HepG2 (cell line): Measurements from ENCODE around the gene TSPAN5. TPM values are rescaled to one million over a fixed set of nuclear protein-coding genes. Genes with fewer than 3 reads are reported as not detected.

Experiments
- ATAC-seq: fragments of 200-7000 bp; cut with Tn5 transposase; 3 replicates; pipeline ENCODE4 v1.9.1; 2020; ENCODE audit warnings: mild to moderate bottlenecking, moderate library complexity
- BruUV-seq: library from RNA; stranded (reverse); fragments of 400-500 nt; replicated peaks from 2 replicates; lab custom pipeline; 2021; lab: Mats Ljungman, UMichigan
- CTCF ChIA-PET: fragments of 300-600 bp; formaldehyde crosslinking; extraction: SDS; loops from one replicate; lab custom pipeline; 2021; ENCODE audit warnings: low total read pairs, inconsistent platforms, low intra/inter-chr PET ratio; lab: Yijun Ruan, JAX
- POLR2A ChIA-PET: fragments of 350-600 bp; sonication (Branson Sonifier 250); formaldehyde crosslinking; loops from one replicate; lab custom pipeline; 2020; ENCODE audit warnings: antibody characterized with exemption, inconsistent platforms; lab: Yijun Ruan, JAX
- DNase-seq: peaks from one replicate; pipeline ENCODE4 v3.0.0-alpha.2; 2015; ENCODE audit warnings: low spot score
- FAIRE-seq: peaks from 3 replicates; lab custom pipeline; 2011; peaks lifted over from hg19 to GRCh38; lab: Jason Lieb, UNC
- H2AFZ ChIP-seq: one replicate; pipeline ENCODE4 v1.6.1; 2011; ENCODE audit warnings: low read length, inconsistent platforms
- H3K27ac ChIP-seq: fragments of 300-600 bp; 3 replicates; pipeline ENCODE4 v1.8.0; 2011; ENCODE audit warnings: mixed run types, mild to moderate bottlenecking, mixed read lengths, low read length, inconsistent platforms; ENCODE audit not compliant: insufficient read depth; ENCODE audit errors: extremely low read length
- H3K27me3 ChIP-seq, 2 experiments: fragments of 200-600 bp in 1 of 2; 2 replicates in 1 of 2; 3 replicates in 1 of 2; pipeline versions ENCODE4 v1.6.0 to v1.8.0; 2011; ENCODE audit warnings: low read length in 2 of 2, mild to moderate bottlenecking in 2 of 2, moderate library complexity in 2 of 2, inconsistent platforms in 1 of 2; ENCODE audit not compliant: insufficient read depth in 2 of 2, control insufficient read depth in 1 of 2
- H3K36me3 ChIP-seq, 2 experiments: fragments of 200-600 bp in 1 of 2; replicated peaks in 1 of 2; 2 replicates in 1 of 2; 3 replicates in 1 of 2; pipeline versions ENCODE4 v1.5.1 to v1.8.0; 2011; ENCODE audit warnings: low read length in 2 of 2, inconsistent platforms in 1 of 2; ENCODE audit not compliant: insufficient read depth in 2 of 2, control insufficient read depth in 1 of 2
- H3K4me1 ChIP-seq: 2 replicates; pipeline ENCODE4 v1.5.1; 2012; ENCODE audit warnings: low read length, inconsistent platforms; ENCODE audit not compliant: insufficient read depth
- H3K4me2 ChIP-seq: 2 replicates; pipeline ENCODE4 v1.6.0; 2011; ENCODE audit warnings: low read depth, low read length, inconsistent platforms
- H3K4me3 ChIP-seq, 3 experiments: fragments of 200-600 bp in 1 of 3; sonication (generic), shearing (Covaris generic) in 1 of 3; replicated peaks in 1 of 3; 2 replicates each; pipeline ENCODE4 v1.5.1; 2011 to 2016; ENCODE audit warnings: low read length in 3 of 3, inconsistent platforms in 2 of 3, low read depth in 2 of 3, mild to moderate bottlenecking in 2 of 3, control low read depth in 1 of 3, mixed read lengths in 1 of 3; ENCODE audit not compliant: insufficient read depth in 1 of 3
- H3K79me2 ChIP-seq: one replicate; pipeline ENCODE4 v1.6.1; 2011; ENCODE audit warnings: low read length, inconsistent platforms; ENCODE audit not compliant: insufficient read depth
- H3K9ac ChIP-seq: 2 replicates; pipeline ENCODE4 v1.6.0; 2011; ENCODE audit warnings: mild to moderate bottlenecking, low read depth, low read length, inconsistent platforms; ENCODE audit not compliant: insufficient read depth
- H3K9me3 ChIP-seq: 2 replicates; pipeline ENCODE4 v1.5.1; 2012; ENCODE audit warnings: mild to moderate bottlenecking, low read length
- H4K20me1 ChIP-seq: 2 replicates; pipeline ENCODE4 v1.6.0; 2011; ENCODE audit warnings: inconsistent platforms, mild to moderate bottlenecking, low read length, moderate library complexity; ENCODE audit not compliant: insufficient read depth
- ARID2 ChIP-seq: sonication (generic); formaldehyde crosslinking; IDR thresholded peaks from 2 replicates; pipeline ENCODE4 v1.8.1; 2022; ENCODE audit warnings: mild to moderate bottlenecking, missing genetic modification reagents, borderline replicate concordance
- GTF3A ChIP-seq: sonication (generic); formaldehyde crosslinking; conservative IDR thresholded peaks from 2 replicates; pipeline ENCODE4 v1.4.0; 2020; ENCODE audit warnings: mild to moderate bottlenecking, missing genetic modification reagents
- KDM5B ChIP-seq: sonication (generic); formaldehyde crosslinking; IDR thresholded peaks from 2 replicates; pipeline ENCODE4 v1.4.0; 2020; ENCODE audit warnings: missing genetic modification reagents, mild to moderate bottlenecking, borderline replicate concordance
- KLF9 ChIP-seq: IDR thresholded peaks from 2 replicates; pipeline ENCODE4 v1.6.1; 2016; ENCODE audit warnings: low read depth
- PHF21A ChIP-seq: sonication (generic); formaldehyde crosslinking; IDR thresholded peaks from 2 replicates; pipeline ENCODE4 v1.5.0; 2020; ENCODE audit warnings: mild to moderate bottlenecking, missing genetic modification reagents
- PRMT3 ChIP-seq: sonication (generic); formaldehyde crosslinking; IDR thresholded peaks from 2 replicates; pipeline ENCODE4 v1.8.1; 2022; ENCODE audit warnings: low read depth, mild to moderate bottlenecking, moderate library complexity, missing genetic modification reagents, borderline replicate concordance
- RAD51 ChIP-seq: fragments of 450-650 bp; IDR thresholded peaks from 2 replicates; pipeline ENCODE4 v1.6.1; 2016; ENCODE audit warnings: borderline replicate concordance
- SRSF1 ChIP-seq: fragments of 200-400 bp; formaldehyde crosslinking; optimal IDR thresholded peaks from 2 replicates; pipeline ENCODE3; 2017; ENCODE audit warnings: mild to moderate bottlenecking, low read depth, low read length, moderate library complexity
- TOPORS ChIP-seq: sonication (generic); formaldehyde crosslinking; IDR thresholded peaks from 2 replicates; pipeline ENCODE4 v1.8.0; 2023; ENCODE audit warnings: mild to moderate bottlenecking, missing genetic modification reagents
- ZC3H13 ChIP-seq: sonication (generic); formaldehyde crosslinking; IDR thresholded peaks from 2 replicates; pipeline ENCODE4 v1.8.1; 2023; ENCODE audit warnings: mild to moderate bottlenecking, missing genetic modification reagents, moderate library complexity
- ZNF20 ChIP-seq: sonication (generic); formaldehyde crosslinking; IDR thresholded peaks from 2 replicates; pipeline ENCODE4 v1.4.0; 2020; ENCODE audit warnings: mild to moderate bottlenecking, moderate library complexity, missing genetic modification reagents
- ZNF282 ChIP-seq: fragments of 450-650 bp; IDR thresholded peaks from 2 replicates; pipeline ENCODE4 v1.6.1; 2018; ENCODE audit not compliant: partially characterized antibody
- ZNF605 ChIP-seq: sonication (generic); formaldehyde crosslinking; IDR thresholded peaks from 2 replicates; pipeline ENCODE4 v1.8.0; 2022; ENCODE audit warnings: mild to moderate bottlenecking, missing genetic modification reagents
- ZNF850 ChIP-seq: sonication (generic); formaldehyde crosslinking; conservative IDR thresholded peaks from 2 replicates; pipeline ENCODE4 v1.9.0; 2021; ENCODE audit warnings: mild to moderate bottlenecking, missing genetic modification reagents
- ZNF879 ChIP-seq: sonication (generic); formaldehyde crosslinking; IDR thresholded peaks from 2 replicates; pipeline ENCODE4 v1.8.1; 2023; ENCODE audit warnings: missing genetic modification reagents
- ZZZ3 ChIP-seq: sonication (generic); formaldehyde crosslinking; IDR thresholded peaks from 2 replicates; pipeline ENCODE4 v1.4.0; 2020; ENCODE audit warnings: missing genetic modification reagents, mild to moderate bottlenecking, borderline replicate concordance
- WGBS: methylation state at CpG from one replicate; pipeline ENCODE4 v1.1.6; 2017; ENCODE audit warnings: low lambda C conversion rate; 5-methylcytosine and 5-hydroxymethylcytosine counted together
- in situ Hi-C: cut with HindIII; loops from 2 replicates; pipeline ENCODE4 v1.10.0; 2017; ENCODE audit warnings: low pct_unique_long_range_greater_than_20kb; ENCODE audit not compliant: extremely low pct_ligation_motif_present
- intact Hi-C: fragments of 100-400 bp; cut with micrococcal nuclease; formaldehyde crosslinking; loops from one replicate; pipeline ENCODE4 v1.10.0; 2022; ENCODE audit not compliant: unreplicated experiment
- polyA plus RNA-seq, 8 experiments: library from polyadenylated mRNA; depleted of rRNA in 3 of 8; stranded (reverse) in 7 of 8; unstranded in 1 of 8; fragments of >200 nt; fragmentation: Illumina TruSeq in 4 of 8; extraction: Trizol in 4 of 8; gene quantifications; 2 replicates each; pipeline versions ENCODE4 v1.2.1 to v1.2.3, GENCODE V29; 2011 to 2016; ENCODE audit warnings: low read depth in 4 of 8, missing spikeins in 1 of 8, mixed read lengths in 1 of 8; ENCODE audit not compliant: insufficient read depth in 1 of 8
- total RNA-seq, 5 experiments: library from RNA; depleted of rRNA; stranded (reverse); fragments of >200 nt; fragmentation: Illumina TruSeq; extraction: Trizol; gene quantifications; 2 replicates each; pipeline ENCODE4 v1.2.3, GENCODE V29; 2016; ENCODE audit warnings: low read depth in 1 of 5
- TF ChIP-seq, protein P1 (sequence below): IDR thresholded peaks from 2 replicates; pipeline ENCODE4 v1.6.1; 2016; ENCODE audit warnings: missing genetic modification reagents, missing compliant biosample characterization
- TF ChIP-seq, protein P2 (sequence below): sonication (generic); formaldehyde crosslinking; IDR thresholded peaks from 2 replicates; pipeline ENCODE4 v1.5.1; 2020; ENCODE audit warnings: missing genetic modification reagents, mild to moderate bottlenecking, borderline replicate concordance
- TF ChIP-seq, protein P3 (sequence below): sonication (generic); formaldehyde crosslinking; IDR thresholded peaks from 2 replicates; pipeline ENCODE4 v1.4.0; 2020; ENCODE audit warnings: missing genetic modification reagents, mild to moderate bottlenecking, borderline replicate concordance

Gene TSPAN5
- total and polyA plus RNA-seq, 2 of the 13 experiments (the other 11 are each of a cell fraction or from before 2014, with no cell fraction given), result 0.20 to 0.53 TPM

DNA sequence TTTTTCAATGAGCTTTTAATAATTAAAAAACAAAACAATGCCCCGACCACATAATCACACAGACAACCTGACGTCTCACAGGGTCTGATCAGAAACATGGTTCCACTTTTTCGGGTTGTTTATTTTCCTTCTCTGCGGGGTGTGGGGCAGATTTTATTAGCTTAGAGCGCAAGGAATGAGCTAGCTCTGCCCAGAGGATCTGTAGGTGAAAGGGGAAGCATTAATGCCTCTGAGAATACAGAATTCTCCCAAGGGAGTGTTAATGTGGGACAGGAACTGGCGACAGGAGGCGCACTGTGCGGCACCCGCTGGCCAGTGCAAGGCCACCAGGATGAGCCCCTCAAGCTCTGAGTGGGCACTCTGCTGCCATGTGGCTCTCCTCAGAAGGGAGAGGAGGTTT is 181.5 kb downstream of the TSPAN5 start (continued):
- TF ChIP-seq ZZZ3 (CRISPR knock-in tag), result no peak
- no peak for TF ChIP-seq ZNF20 (CRISPR knock-in tag)
- no peak for TF ChIP-seq RAD51

DNA sequence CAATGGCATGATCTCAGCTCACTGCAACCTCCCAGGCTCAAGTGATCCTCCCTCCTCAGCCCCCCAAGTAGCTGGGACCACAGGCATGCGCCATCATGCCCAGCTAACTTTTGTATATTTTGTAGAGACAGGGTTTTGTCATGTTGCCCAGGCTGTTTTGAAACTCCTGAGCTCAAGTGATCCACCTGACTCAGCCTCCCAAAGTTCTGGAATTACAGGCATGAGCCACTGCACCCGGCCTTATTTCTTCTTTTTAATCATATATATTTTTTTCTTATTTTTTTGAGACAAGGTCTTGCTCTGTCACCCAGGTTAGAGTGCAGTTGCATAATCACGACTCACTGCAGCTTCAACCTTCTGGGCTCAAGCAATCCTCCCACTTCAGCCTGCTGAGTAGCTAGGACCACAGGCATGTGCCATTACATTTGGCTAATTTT is 184.0 kb downstream of the TSPAN5 start:
- in situ Hi-C loops, result loop anchor here (25.0 kb wide), 2 partner anchors 363 to 988 kb away; no protein-coding TSS in a partner anchor
- H3K4me2 ChIP-seq, result no peak overlapping the region
- no peak for DNase-seq
- no peak for ATAC-seq
- no peak overlapping the region for H3K9ac ChIP-seq
- WGBS, result 43% methylated on average over 3 of the region's 3 CpGs
- no peaks in the 10 kb centered on the region for H3K36me3 ChIP-seq
- ChIA-PET CTCF (no interaction called here), POLR2A (no interaction called here)
- H4K20me1 ChIP-seq, result no peaks in the 10 kb centered on the region
- no peak overlapping the region for H2AFZ ChIP-seq
- H3K4me3 ChIP-seq, result no peak overlapping the region
- no peaks in the 10 kb centered on the region for H3K4me1 ChIP-seq
- FAIRE-seq, result no peak
- no peaks in the 10 kb centered on the region for H3K79me2 ChIP-seq
- H3K27ac ChIP-seq, result no peak overlapping the region
- H3K9me3 ChIP-seq, result no peaks in the 10 kb centered on the region
- intact Hi-C loops, result no loop called here
- H3K27me3 ChIP-seq, result no peaks in the 10 kb centered on the region; a peak in 2 of 5 replicates
- no TSS peak for BruUV-seq
- TF ChIP-seq ZNF879 (CRISPR knock-in tag), result no peak
- TF ChIP-seq, protein P1, sequence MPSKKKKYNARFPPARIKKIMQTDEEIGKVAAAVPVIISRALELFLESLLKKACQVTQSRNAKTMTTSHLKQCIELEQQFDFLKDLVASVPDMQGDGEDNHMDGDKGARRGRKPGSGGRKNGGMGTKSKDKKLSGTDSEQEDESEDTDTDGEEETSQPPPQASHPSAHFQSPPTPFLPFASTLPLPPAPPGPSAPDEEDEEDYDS (CRISPR knock-in tag), result no peak
- TF ChIP-seq, protein P2, sequence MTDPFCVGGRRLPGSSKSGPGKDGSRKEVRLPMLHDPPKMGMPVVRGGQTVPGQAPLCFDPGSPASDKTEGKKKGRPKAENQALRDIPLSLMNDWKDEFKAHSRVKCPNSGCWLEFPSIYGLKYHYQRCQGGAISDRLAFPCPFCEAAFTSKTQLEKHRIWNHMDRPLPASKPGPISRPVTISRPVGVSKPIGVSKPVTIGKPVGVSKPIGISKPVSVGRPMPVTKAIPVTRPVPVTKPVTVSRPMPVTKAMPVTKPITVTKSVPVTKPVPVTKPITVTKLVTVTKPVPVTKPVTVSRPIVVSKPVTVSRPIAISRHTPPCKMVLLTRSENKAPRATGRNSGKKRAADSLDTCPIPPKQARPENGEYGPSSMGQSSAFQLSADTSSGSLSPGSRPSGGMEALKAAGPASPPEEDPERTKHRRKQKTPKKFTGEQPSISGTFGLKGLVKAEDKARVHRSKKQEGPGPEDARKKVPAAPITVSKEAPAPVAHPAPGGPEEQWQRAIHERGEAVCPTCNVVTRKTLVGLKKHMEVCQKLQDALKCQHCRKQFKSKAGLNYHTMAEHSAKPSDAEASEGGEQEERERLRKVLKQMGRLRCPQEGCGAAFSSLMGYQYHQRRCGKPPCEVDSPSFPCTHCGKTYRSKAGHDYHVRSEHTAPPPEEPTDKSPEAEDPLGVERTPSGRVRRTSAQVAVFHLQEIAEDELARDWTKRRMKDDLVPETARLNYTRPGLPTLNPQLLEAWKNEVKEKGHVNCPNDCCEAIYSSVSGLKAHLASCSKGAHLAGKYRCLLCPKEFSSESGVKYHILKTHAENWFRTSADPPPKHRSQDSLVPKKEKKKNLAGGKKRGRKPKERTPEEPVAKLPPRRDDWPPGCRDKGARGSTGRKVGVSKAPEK (CRISPR knock-in tag), result no peak
- TF ChIP-seq, protein P3, sequence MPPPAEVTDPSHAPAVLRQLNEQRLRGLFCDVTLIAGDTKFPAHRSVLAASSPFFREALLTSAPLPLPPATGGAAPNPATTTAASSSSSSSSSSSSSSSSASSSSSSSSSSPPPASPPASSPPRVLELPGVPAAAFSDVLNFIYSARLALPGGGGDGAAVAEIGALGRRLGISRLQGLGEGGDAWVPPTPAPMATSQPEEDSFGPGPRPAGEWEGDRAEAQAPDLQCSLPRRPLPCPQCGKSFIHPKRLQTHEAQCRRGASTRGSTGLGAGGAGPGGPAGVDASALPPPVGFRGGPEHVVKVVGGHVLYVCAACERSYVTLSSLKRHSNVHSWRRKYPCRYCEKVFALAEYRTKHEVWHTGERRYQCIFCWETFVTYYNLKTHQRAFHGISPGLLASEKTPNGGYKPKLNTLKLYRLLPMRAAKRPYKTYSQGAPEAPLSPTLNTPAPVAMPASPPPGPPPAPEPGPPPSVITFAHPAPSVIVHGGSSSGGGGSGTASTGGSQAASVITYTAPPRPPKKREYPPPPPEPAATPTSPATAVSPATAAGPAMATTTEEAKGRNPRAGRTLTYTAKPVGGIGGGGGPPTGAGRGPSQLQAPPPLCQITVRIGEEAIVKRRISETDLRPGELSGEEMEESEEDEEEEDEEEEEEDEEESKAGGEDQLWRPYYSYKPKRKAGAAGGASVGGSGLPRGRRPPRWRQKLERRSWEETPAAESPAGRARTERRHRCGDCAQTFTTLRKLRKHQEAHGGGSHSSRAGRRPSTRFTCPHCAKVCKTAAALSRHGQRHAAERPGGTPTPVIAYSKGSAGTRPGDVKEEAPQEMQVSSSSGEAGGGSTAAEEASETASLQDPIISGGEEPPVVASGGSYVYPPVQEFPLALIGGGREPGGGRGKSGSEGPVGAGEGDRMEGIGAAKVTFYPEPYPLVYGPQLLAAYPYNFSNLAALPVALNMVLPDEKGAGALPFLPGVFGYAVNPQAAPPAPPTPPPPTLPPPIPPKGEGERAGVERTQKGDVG (CRISPR knock-in tag), result no peak
- no peak for TF ChIP-seq ZNF282
- no peak for TF ChIP-seq TOPORS (CRISPR knock-in tag)
- TF ChIP-seq PRMT3 (CRISPR knock-in tag), result no peak
- TF ChIP-seq GTF3A, result no peak
- no peak for TF ChIP-seq KLF9 (CRISPR knock-in tag)
- no peak for TF ChIP-seq PHF21A (CRISPR knock-in tag)
- no peak for TF ChIP-seq KDM5B
- TF ChIP-seq SRSF1, result no peak
- no peak for TF ChIP-seq ZNF850
- TF ChIP-seq ZC3H13 (CRISPR knock-in tag), result no peak
- TF ChIP-seq ARID2 (CRISPR knock-in tag), result no peak
- TF ChIP-seq ZNF605 (CRISPR knock-in tag), result no peak
